Activated CD4-positive, alpha-beta T cell treated with anti-CD3 and anti-CD28 coated beads, Interleukin-2, amount 50 U/mL, for 24 hours (primary cell): ENCODE data around the gene UNC80.

Source experiments
- DNase-seq, 2 donors: peaks; one replicate each; pipeline ENCODE4 v3.0.0-alpha.2; 2020; ENCODE audit warnings: low read depth in 1 of 2, low spot score in 1 of 2

The UNC80 gene

DNA sequence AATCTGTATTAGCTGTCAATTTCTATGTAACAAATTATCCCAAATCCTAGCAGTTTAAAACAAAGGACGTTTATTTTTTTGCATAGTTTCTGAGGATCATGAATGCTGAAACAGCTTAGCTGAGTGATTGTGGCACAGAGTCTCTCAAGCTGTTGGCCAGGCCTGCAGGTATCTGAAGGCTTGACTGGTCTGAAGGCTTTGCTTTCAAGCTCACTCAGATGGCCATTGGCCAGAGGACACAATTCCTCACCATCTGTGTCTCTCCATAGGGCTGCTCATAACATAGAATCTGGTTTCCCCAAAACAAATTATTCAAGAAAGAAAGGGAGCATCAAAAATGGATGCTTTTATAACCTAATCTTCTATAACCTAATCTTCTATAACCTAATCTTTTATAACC, 33.7 kb downstream of the UNC80 start:
- no peak for DNase-seq

DNA sequence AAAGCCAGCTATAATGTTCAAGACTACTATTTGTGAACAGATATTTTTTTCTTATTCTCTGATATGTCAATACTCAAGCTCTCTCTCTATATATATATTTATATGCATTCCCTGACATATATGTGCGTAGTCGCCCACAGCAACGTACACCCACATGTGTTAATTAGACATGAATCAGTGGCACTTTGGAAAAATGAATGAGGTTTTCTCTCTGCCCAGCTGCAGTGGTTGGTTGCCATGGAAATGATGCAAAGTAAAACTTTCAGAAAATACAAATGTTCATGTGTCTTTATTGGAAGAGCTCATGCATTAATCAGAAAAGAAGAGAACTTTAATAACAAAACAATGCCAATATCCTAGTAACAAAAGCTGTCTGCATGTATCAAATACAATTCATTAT, 34.7 kb downstream of the UNC80 start:
- no peak for DNase-seq

DNA sequence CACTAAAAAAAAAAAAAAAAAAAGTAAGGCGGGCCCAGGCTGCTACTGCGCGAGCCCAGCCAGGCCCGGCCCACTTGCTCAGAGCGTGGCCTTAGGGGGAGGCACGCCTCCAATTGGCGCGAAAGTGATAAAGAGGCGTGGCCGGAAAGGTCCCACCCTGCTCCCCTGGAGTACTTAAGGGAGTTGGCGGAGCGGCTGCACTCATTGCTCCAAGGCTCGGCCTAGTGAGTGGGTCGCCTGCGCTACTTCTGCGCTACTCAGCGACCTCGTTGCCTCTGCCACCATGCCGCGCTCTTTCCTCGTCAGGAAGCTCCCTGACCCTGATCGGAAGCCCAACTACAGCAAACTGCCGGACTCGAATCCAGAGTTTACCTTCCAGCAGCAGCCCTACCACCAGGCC, 36.9 kb downstream of the UNC80 start:
- DNase-seq, result no peak

DNA sequence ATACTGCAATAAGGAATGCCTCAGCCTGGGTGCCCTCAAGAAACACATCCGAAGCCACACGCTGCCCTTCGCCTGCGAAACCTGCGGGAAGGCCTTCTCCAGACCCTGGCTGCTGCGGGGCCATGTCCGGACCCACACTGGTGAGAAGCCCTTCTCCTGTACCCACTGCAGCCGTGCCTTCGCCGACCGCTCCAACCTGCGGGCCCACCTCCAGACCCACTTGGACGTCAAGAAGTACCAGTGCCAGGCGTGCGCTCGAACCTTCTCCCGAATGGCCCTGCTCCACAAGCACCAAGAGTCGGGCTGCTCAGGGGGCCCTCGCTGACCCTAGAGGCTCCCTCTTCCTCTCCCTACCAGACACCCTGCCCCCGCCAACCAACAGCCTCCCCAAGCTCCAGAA, 37.6 kb downstream of the UNC80 start:
- no peak for DNase-seq

DNA sequence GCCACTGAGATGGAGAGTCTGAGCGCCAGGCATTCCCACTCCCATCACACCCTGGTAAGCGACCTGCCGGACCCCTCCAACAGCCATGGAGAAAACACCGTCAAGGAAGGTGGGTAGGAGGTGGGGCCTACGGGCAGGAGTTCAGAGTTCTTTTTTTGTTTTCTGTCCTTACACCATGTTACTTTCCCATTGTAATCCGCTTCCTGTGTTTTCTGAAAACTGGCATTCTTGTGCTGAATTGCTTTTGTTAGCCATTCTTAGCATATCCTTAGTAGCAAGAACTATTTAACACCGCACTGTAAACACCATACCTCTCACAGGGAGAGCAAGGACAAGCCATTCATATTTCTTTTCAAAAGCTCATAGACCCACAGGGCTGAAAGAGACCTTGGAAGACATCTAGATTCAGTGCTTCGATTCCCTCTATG, 46.2 kb downstream of the UNC80 start:
- no peak for DNase-seq

DNA sequence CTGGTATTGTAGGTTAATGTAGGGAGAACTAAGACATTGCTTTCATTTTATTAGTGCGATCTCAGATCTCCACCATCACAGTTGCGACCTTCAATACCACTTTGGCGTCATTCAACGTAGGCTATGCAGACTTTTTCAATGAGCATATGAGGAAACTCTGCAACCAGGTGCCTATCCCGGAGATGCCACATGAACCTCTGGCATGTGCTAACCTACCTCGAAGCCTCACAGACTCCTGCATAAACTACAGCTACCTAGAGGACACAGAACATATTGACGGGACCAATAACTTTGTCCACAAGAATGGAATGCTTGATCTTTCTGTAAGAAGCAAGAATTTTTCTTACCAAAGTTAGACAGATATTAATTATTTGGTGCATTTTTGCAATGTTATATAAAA, 47.3 kb downstream of the UNC80 start:
- DNase-seq, result no peak

DNA sequence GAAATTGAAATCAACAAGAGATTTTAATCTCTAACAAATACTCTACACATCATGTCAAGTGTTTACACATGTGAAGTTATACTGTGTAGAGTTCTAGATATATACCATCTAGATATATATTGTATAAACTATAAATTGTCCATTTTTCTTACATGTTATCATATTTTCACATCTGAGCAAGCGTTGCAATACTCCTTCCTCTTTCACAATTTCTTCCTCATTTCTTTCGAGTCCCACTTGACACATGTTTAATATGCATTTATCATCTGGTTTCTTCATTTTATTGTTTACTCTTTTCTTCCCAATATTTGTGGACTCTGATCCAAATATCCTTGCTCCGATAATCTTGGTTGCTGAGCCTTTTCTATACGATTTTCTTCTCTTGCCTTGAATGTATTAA, 50.2 kb downstream of the UNC80 start:
- DNase-seq, result no peak

DNA sequence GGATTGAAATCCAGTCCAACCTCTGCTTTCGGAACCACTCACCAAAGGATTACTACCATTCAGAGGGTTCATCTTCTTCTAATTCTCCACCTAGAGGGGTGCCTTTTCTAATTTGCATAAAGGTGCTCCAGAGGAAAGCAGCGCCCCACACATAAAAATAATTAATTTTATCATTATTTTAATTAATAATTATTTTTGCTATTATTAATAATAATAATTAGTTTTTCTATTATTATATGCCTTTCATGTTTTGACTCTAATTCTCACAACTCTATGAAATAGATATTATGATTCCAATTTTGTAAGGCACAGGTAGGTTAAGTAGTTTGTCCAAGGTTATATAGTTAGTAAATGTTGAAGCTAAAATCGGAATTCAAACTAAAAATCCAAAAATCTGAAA, 51.9 kb downstream of the UNC80 start:
- DNase-seq, result no peak

DNA sequence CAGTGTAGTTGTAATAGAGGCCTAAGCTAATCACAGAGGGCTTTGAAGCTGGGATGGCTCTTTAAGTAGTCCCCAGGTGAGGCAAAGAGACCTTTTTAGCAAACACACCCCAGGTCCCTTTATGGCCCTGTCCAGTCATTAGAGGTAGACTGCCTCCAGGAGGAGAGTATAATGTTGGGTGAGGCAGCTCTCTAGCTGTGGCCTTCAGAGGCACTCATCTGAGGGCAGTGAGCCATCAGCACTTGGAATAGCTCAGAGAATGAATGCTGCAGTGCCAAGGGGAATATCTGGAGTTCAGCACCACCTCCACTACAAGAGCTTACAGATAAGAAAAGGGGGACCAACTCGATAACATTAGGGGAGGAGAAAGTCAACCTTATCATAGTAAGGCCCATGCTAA, 52.8 kb downstream of the UNC80 start:
- no peak for DNase-seq

DNA sequence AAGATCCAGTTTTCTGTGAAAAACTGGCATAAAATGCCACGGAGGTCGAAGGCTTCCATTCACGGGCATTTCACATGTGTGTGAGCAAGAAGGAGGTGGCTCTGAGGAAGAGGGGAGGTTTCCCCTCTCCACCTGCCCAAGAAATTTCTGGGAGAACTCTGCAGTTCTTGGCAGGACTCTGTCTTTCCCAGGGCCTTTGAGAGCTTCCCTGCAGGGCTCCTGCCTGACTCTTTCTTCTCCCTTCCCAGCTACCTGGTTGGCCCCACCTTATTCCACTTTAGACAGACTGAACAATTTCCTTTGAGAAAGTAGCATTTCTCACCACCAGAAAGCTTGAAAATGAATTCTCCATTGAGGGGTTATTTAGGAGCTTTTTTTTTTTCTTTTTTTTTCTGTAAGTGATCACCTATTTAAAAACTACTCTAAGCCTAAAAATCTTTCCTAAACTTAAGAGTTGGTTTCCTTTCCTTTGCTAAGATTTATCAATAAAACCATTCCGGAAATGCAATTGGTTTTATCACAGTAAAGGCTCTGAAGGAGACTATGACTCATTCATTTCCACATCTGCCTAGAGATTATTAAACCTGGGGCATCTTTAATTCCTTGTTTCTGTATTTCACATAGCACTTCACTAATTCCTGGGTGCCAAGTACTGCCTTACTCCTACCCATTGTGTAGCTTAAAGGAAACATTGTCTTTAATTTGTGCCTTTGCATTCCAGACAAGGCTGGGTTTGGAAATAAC, 59.3 kb downstream of the UNC80 start:
- no peak for DNase-seq

DNA sequence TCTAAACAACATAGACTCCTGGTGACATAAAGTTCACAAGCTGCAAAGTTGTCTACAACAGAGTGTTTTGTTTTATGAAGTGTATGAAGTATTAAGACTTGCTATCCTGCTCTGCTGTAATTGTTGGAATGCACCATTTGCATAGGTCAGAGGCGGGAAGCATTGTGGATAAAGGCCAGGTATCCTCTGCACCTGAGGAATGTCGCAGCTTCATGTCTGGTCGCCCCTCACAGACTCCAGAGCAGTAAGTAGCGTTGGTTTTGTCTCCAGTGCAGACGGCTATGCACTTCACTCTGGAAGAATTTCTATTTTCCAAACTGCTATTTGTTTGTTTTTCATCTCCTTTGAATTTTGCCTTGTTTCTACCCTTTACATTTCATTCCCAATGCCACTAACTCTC, 63.1 kb downstream of the UNC80 start:
- no peak for DNase-seq

DNA sequence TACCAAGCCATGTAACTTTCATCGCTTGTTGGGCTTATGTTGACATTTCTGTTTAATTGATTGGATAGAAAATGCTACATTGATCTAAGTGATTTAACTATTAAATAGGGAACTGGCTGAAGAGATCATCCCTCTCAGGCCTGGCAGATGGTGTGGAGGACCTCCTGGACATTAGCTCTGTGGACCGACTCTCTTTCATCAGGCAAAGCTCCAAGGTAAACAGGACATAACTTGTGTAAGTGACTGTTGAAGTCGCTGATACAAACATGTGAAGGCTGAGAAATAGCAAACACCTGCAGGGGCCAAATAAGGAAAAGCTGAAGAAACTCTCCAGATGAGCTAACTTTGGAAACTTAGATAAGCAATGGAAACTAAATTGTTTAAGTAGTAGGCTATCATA, 68.8 kb downstream of the UNC80 start:
- DNase-seq, result no peak

DNA sequence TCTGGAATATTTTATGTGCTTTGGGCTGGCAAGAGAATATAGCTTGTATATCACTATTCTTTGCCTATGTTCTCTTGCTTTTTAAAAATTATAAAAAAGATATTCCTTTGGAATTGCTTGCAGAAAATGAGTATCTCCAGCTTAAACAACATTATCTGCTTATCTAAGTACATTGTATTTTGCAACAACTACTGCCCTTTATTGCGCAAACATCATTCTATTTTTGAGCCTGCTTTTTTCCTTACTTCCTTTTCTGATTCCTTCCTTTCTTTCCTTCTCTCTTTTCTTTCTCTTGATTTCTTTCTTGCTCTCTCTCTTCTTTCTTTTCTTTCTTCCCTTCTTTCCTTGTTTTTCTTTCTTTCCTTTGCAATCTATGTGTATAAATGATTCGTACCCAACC, 74.0 kb downstream of the UNC80 start:
- DNase-seq, result no peak

DNA sequence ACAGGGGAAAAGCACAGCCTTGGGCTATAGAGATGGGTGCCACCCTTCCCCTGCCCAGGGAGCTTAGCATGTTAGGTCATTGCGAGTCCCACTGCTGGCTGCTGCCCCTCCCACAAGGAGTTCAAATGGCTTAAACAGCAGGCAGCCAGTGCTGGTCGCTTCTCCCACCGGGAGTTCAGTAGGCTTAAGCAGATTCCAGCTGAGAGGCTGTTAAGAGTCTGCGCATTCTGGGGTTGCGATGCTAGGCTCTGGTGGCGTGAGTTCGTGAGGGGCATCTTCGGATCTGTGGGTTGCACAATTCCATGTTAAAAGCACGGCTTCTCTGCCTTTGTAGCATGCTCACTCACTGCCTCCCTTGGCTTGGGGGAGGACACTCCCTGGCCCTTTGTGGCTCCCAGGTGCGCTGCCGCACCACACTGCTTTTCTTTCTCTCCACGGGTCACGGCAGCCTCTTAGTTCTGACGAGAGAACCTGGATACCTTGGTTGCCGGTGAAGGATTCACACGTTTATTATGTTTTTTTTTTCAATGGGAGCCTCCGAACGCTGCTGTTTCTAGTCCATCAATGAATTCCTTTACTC, 93.2 kb downstream of the UNC80 start:
- no peak for DNase-seq

DNA sequence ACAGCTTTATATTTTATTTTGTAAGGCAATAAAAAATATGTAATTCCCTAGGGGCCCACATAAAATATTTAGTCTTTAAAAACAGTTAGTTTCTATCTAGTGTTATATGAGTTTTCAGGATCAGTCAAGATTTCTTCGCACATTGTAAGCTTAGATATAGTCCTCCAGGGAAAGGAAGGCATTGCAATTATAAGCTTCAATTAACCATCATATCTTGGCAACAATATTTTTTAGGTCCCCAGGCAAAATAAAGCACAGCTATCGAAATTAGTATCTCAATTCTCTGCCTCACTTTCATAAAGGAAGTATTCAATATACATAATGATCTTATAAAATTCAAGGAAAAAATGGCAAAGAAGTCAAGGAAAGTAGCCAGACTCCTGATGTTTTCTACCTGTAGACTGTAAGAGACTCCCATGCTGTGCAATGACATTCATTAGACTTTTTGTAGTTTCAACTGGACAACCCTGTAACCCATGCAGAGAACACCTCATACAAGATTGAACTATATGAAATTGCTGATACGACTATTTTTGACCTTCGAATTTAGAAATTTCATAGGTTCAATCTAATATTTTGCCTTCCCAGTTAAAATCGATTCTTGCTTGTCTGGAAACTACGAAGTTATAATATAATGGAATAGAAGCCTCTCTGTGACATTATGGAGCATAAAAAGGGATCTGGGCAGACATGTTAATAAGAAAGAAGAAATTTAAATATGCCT, 96.8 kb downstream of the UNC80 start:
- DNase-seq, result no peak

DNA sequence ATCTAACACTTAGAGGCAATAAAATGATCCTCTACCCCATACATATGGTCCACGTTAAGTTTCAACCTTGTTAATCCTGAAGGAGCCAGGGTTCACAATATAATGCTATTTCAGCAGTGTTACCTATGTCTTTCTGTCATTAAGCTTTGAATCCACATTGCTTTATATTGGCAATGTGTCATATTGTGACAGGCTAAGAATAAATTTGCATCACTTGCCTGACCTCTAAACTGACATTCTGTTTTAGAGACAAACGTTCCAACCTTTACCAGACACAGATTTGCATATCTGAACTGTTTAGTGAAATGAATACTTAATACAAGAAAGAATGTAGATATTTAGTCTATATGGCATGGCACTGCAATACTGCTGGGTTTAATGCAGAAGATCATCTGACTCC, 98.4 kb downstream of the UNC80 start:
- no peak for DNase-seq

DNA sequence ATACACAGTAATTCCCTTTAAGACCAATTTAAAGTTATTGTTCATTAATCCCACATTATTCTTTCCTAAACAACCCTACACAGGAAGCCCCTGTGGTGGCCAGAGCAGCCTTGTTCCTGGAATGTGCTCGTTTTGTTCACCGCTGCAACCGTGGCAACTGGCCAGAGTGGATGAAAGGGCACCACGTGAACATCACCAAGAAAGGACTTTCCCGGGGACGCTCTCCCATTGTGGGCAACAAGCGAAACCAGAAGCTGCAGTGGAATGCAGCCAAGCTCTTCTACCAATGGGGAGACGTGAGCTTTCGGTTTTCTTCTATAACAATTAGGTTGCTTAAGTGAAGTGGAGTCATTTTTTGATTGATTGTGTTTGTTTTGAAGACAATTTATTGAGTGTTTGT, 101.0 kb downstream of the UNC80 start:
- no peak for DNase-seq

DNA sequence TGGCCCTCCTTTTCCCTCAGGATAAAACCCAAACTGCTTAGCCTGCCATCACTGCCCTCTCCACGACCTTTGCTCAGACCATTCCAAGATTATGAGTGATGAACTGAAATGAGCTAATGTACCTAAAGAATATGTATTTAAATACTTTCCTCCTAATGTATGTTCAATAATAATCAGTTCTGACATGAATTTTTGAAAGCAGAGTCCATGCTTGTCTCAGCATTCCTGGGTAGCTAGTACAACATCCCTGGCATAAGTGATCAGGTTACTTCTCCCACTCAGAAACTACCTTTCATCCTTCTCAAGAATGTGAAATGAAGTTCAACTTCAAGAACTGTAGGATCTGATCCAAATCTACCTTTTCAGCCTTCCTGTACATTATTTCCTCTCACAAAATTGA, 103.6 kb downstream of the UNC80 start:
- no peak for DNase-seq

DNA sequence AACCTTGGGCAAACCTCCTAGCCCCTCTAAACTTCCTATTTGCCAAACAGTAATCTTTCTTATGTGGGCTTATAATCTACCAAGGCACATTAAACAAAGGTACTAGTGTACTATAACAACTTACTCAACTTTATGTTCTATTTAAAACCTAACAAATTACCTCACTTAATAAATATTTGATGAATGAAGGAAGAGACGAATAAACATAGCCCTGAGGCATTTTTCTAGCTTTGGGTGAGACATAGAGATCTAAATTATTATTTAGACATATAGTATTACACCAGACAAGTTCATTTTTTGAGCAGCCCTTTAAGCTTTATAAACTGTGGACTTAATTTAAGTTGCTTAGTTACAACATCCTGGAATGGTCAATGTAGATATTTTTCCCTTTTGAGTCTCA, 104.6 kb downstream of the UNC80 start:
- no peak for DNase-seq

DNA sequence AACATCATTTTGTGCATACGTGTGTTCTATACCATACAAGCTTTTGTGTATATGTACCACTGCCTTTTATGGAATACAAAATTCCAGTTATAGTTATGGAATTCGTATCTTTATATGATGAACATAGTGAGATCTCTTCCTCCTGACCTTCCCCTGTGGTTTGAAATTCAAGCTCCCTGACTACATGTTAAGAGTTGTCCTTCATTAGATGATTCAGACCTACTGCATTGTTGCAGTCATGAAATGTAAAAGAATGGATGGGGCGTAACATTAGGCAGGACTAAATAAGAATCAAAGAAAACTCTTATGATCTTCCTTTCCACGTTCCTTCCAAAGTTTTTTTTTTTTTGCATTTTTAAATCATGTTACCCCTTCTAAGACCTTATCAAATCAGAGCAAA, 107.1 kb downstream of the UNC80 start:
- no peak for DNase-seq

DNA sequence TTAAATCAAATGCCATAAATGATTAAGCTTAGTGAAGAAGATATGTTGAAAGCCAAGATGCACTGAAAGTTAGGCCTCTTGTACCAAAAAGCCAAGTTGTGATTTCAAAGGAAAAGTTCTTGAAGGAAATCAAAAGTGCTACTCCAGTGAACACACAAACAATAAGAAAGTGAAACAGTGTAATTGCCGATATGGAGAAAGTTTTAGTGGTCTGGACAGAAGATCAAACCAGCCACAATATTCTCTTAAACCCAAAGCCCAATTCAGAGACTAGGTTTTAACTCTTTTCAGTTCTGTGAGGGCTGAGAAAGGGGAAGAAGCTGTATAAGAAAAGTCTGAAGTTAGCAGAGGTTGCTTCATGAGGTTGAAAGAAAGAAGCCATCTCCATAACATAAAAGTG, 129.0 kb downstream of the UNC80 start:
- no peak for DNase-seq

DNA sequence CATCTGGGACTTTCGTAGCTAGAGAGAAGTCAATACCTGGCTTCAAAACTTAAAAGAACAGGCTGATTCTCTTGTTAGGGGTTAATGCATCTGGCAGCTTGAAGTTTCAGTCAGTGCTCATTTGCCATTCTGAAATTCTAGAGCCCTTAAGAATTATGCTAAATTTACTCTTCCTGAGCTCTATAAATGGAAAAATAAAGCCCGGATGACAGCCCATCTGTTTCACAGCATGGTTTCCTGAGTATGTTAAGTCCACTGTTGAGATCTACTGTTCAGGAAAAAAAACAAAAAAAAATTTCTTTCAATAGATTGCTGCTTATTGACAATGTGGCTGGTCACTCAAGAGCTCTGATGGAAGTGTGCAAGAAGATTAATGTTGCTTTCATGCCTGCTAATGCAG, 129.5 kb downstream of the UNC80 start:
- DNase-seq, result no peak

DNA sequence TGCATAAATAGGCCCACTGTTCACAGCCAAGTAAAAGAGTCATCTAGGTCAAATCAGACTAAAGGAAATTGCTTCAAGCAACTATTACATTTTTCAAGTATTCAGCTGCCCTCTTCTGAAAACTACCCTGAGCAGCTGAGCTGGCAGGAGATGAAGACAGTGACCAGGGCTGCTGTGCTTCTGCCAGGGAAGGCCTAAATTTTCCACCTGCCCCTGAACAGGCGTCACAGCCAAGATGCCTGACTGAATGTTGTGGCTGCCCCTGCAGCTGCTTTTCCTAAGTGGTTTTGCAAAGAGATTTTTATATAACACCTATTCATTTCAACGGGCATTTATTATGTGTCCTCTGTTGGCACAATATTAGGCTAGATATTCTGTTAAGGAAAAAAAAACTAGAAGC, 134.1 kb downstream of the UNC80 start:
- DNase-seq, result no peak
